Stimulated activated CD4-positive, alpha-beta T cell treated with anti-CD3 and anti-CD28 coated beads, Interleukin-12 subunit alpha, Interleukin-12 subunit beta, amount 100 ng/mL, for 48 hours (primary cell): Measurements from ENCODE around the gene ENDOG.
A peak's percentile ranks its signal among the peaks of the same experiment; 100 is the strongest.
"Not testable (repeated sequence)": the region's sequence is repeated elsewhere in the genome, so short reads cannot be mapped to it uniquely, and the experiment has no call there.

Experiments
- DNase-seq, 3 donors: peaks; one replicate each; pipeline ENCODE4 v3.0.0-alpha.2; 2020; ENCODE audit warnings: low read depth in 2 of 3, low spot score in 1 of 3

The ENDOG gene

GRCh38 chr9:128818099-128818838, at the start of gene ENDOG:
Gene ENDOG, plus strand, starts transcription at chr9:128818500. Its CDS starts 185 bp downstream, at chr9:128818685.
- peak; percentile 96 to 97 (median 96) for DNase-seq

GRCh38 chr9:128768606-128769005, 49.7 kb upstream of the ENDOG start:
- DNase-seq, result no peak

GRCh38 chr9:128770286-128771030, 47.8 kb upstream of the ENDOG start:
- DNase-seq, result no peak

GRCh38 chr9:128771094-128771721, 47.1 kb upstream of the ENDOG start:
- peak in 1 of 3 donors; percentile 13 for DNase-seq

- DNase-seq, result peak; percentile 85 to 92 (median 91)
Observed at GRCh38 chr9:128771745-128772519, 46.4 kb upstream of the ENDOG start, which contains the start of gene ZER1. Gene ZER1, minus strand, starts transcription at chr9:128771927. Its CDS starts 16,362 bp downstream, at chr9:128755565.

GRCh38 chr9:128773049-128773448, 45.3 kb upstream of the ENDOG start:
- no peak for DNase-seq

GRCh38 chr9:128774804-128775203, 43.5 kb upstream of the ENDOG start:
- no peak for DNase-seq

GRCh38 chr9:128780093-128780492, 38.2 kb upstream of the ENDOG start:
- DNase-seq, result not testable (repeated sequence)

GRCh38 chr9:128781187-128782070, 36.9 kb upstream of the ENDOG start:
- no peak for DNase-seq

- DNase-seq, result no peak
Observed at GRCh38 chr9:128782669-128783068, 35.6 kb upstream of the ENDOG start.

- DNase-seq, result no peak
Observed at GRCh38 chr9:128785427-128785826, 32.9 kb upstream of the ENDOG start.

GRCh38 chr9:128786681-128787601, 31.4 kb upstream of the ENDOG start, which contains the start of gene TBC1D13:
Gene TBC1D13, plus strand, starts transcription at chr9:128787253. Its CDS starts 101 bp downstream, at chr9:128787354.
- DNase-seq, result peak; percentile 81 to 89 (median 84)

GRCh38 chr9:128787659-128788058, 30.6 kb upstream of the ENDOG start:
- no peak for DNase-seq

GRCh38 chr9:128788445-128788844, 29.9 kb upstream of the ENDOG start:
- DNase-seq, result no peak

- DNase-seq, result no peak
Observed at GRCh38 chr9:128790536-128790935, 27.8 kb upstream of the ENDOG start.

GRCh38 chr9:128792134-128792533, 26.2 kb upstream of the ENDOG start:
- DNase-seq, result no peak

GRCh38 chr9:128792978-128793686, 25.2 kb upstream of the ENDOG start:
- no peak for DNase-seq

GRCh38 chr9:128794961-128795360, 23.3 kb upstream of the ENDOG start:
- not testable (repeated sequence) for DNase-seq
